DOHH2 (cell line): Measurements from ENCODE around the gene WWOX.

Source experiments
- CTCF ChIP-seq: fragments of 200-600 bp; sonication (generic); IDR thresholded peaks from one replicate; pipeline ENCODE4 v1.5.1; 2014; ENCODE audit warnings: antibody characterized with exemption, mild to moderate bottlenecking, low read depth, low read length; ENCODE audit not compliant: poor library complexity, severe bottlenecking
- EZH2phosphoT487 ChIP-seq: fragments of 200-600 bp; sonication (generic); IDR thresholded peaks from 2 replicates; pipeline ENCODE4 v1.6.1; 2017; ENCODE audit warnings: borderline replicate concordance, mild to moderate bottlenecking, antibody characterized with exemption, low read length, moderate library complexity, mixed read lengths

- no peak for TF ChIP-seq CTCF
- no peak for TF ChIP-seq EZH2phosphoT487
Observed at GRCh38 chr16:78879011-78879410, 779.6 kb downstream of the WWOX start.
